ENCODE results near the gene CDC27.
"Not testable (repeated sequence)": the region's sequence is repeated elsewhere in the genome, so short reads cannot be mapped to it uniquely, and the experiment has no call there.

Gene CDC27

GRCh38 chr17:47180337-47180736, 8.8 kb downstream of the CDC27 start:
- FAIRE-seq (no peak), DNase-seq (ENCODE audit: insufficient read length, low spot score) (no peak)
- TF ChIP-seq SPI1 (IDR thresholded peaks at IDR 0.05; ENCODE audit: low read depth, low read length): no peak
- no peak for TF ChIP-seq PAX5 (IDR thresholded peaks at IDR 0.05; ENCODE audit: insufficient read depth, low read length, severe bottlenecking)
- TF ChIP-seq POLR2A (IDR thresholded peaks at IDR 0.05; ENCODE audit: low read depth, low read length): no peak
- no peak for TF ChIP-seq TAF1 (IDR thresholded peaks at IDR 0.05; ENCODE audit: low read depth, low read length)
- TF ChIP-seq POLR2AphosphoS5 (IDR thresholded peaks at IDR 0.05; ENCODE audit: low read depth, low read length): no peak
- no peak for TF ChIP-seq POU2F2 (IDR thresholded peaks at IDR 0.05; ENCODE audit: low read depth, low read length)

GRCh38 chr17:47179141-47179540, 10.0 kb downstream of the CDC27 start:
- DNase-seq (ENCODE audit: insufficient read length, low spot score) (no peak), FAIRE-seq (no peak)
- no peak for TF ChIP-seq POLR2AphosphoS5 (IDR thresholded peaks at IDR 0.05; ENCODE audit: low read depth, low read length)
- no peak for TF ChIP-seq POU2F2 (IDR thresholded peaks at IDR 0.05; ENCODE audit: low read depth, low read length)
- TF ChIP-seq SPI1 (IDR thresholded peaks at IDR 0.05; ENCODE audit: low read depth, low read length): no peak
- TF ChIP-seq TAF1 (IDR thresholded peaks at IDR 0.05; ENCODE audit: low read depth, low read length): no peak
- no peak for TF ChIP-seq PAX5 (IDR thresholded peaks at IDR 0.05; ENCODE audit: insufficient read depth, low read length, severe bottlenecking)
- no peak for TF ChIP-seq POLR2A (IDR thresholded peaks at IDR 0.05; ENCODE audit: low read depth, low read length)

GRCh38 chr17:47177261-47177660, 11.8 kb downstream of the CDC27 start:
- FAIRE-seq (no peak), DNase-seq (ENCODE audit: insufficient read length, low spot score) (no peak)
- no peak for TF ChIP-seq SPI1 (IDR thresholded peaks at IDR 0.05; ENCODE audit: low read depth, low read length)
- TF ChIP-seq PAX5 (IDR thresholded peaks at IDR 0.05; ENCODE audit: insufficient read depth, low read length, severe bottlenecking): no peak
- TF ChIP-seq POLR2A (IDR thresholded peaks at IDR 0.05; ENCODE audit: low read depth, low read length): no peak
- TF ChIP-seq POU2F2 (IDR thresholded peaks at IDR 0.05; ENCODE audit: low read depth, low read length): no peak
- TF ChIP-seq TAF1 (IDR thresholded peaks at IDR 0.05; ENCODE audit: low read depth, low read length): no peak
- TF ChIP-seq POLR2AphosphoS5 (IDR thresholded peaks at IDR 0.05; ENCODE audit: low read depth, low read length): no peak

GRCh38 chr17:47176389-47176826, 12.7 kb downstream of the CDC27 start:
- FAIRE-seq (no peak), DNase-seq (ENCODE audit: insufficient read length, low spot score) (no peak)
- TF ChIP-seq POLR2A (IDR thresholded peaks at IDR 0.05; ENCODE audit: low read depth, low read length) (no peak), POLR2AphosphoS5 (IDR thresholded peaks at IDR 0.05; ENCODE audit: low read depth, low read length) (0 out of 2 replicates have a peak, but pooled peaks have one; percentile 35)

- FAIRE-seq; DNase-seq (ENCODE audit: insufficient read length, low spot score): not testable (repeated sequence)
Measured at GRCh38 chr17:47174823-47175222, 14.3 kb downstream of the CDC27 start.

- FAIRE-seq (no peak), DNase-seq (ENCODE audit: insufficient read length, low spot score) (no peak)
- TF ChIP-seq POLR2AphosphoS5 (IDR thresholded peaks at IDR 0.05; ENCODE audit: low read depth, low read length) (no peak), PAX5 (IDR thresholded peaks at IDR 0.05; ENCODE audit: insufficient read depth, low read length, severe bottlenecking) (no peak), SPI1 (IDR thresholded peaks at IDR 0.05; ENCODE audit: low read depth, low read length) (no peak), POU2F2 (IDR thresholded peaks at IDR 0.05; ENCODE audit: low read depth, low read length) (no peak), TAF1 (IDR thresholded peaks at IDR 0.05; ENCODE audit: low read depth, low read length) (no peak), POLR2A (IDR thresholded peaks at IDR 0.05; ENCODE audit: low read depth, low read length) (no peak)
Measured at GRCh38 chr17:47172696-47173565, 16.2 kb downstream of the CDC27 start.

- DNase-seq (ENCODE audit: insufficient read length, low spot score): no peak
- TF ChIP-seq POLR2AphosphoS5 (IDR thresholded peaks at IDR 0.05; ENCODE audit: low read depth, low read length) (no peak), TAF1 (IDR thresholded peaks at IDR 0.05; ENCODE audit: low read depth, low read length) (no peak), PAX5 (IDR thresholded peaks at IDR 0.05; ENCODE audit: insufficient read depth, low read length, severe bottlenecking) (no peak), SPI1 (IDR thresholded peaks at IDR 0.05; ENCODE audit: low read depth, low read length) (no peak), POU2F2 (IDR thresholded peaks at IDR 0.05; ENCODE audit: low read depth, low read length) (no peak), POLR2A (IDR thresholded peaks at IDR 0.05; ENCODE audit: low read depth, low read length) (no peak)
- no peak for FAIRE-seq
Measured at GRCh38 chr17:47170710-47171109, 18.4 kb downstream of the CDC27 start.

- not testable (repeated sequence) for DNase-seq (ENCODE audit: insufficient read length, low spot score); FAIRE-seq
Measured at GRCh38 chr17:47168896-47169295, 20.2 kb downstream of the CDC27 start.

- DNase-seq (ENCODE audit: insufficient read length, low spot score); FAIRE-seq: not testable (repeated sequence)
Measured at GRCh38 chr17:47166854-47167253, 22.2 kb downstream of the CDC27 start.

GRCh38 chr17:47165137-47165536, 24.0 kb downstream of the CDC27 start:
- FAIRE-seq (no peak), DNase-seq (ENCODE audit: insufficient read length, low spot score) (no peak)
- TF ChIP-seq POU2F2 (IDR thresholded peaks at IDR 0.05; ENCODE audit: low read depth, low read length) (no peak), POLR2AphosphoS5 (IDR thresholded peaks at IDR 0.05; ENCODE audit: low read depth, low read length) (no peak), PAX5 (IDR thresholded peaks at IDR 0.05; ENCODE audit: insufficient read depth, low read length, severe bottlenecking) (no peak), TAF1 (IDR thresholded peaks at IDR 0.05; ENCODE audit: low read depth, low read length) (no peak), POLR2A (IDR thresholded peaks at IDR 0.05; ENCODE audit: low read depth, low read length) (no peak), SPI1 (IDR thresholded peaks at IDR 0.05; ENCODE audit: low read depth, low read length) (no peak)

- no peak for DNase-seq (ENCODE audit: insufficient read length, low spot score)
- TF ChIP-seq SPI1 (IDR thresholded peaks at IDR 0.05; ENCODE audit: low read depth, low read length) (no peak), POLR2AphosphoS5 (IDR thresholded peaks at IDR 0.05; ENCODE audit: low read depth, low read length) (no peak), PAX5 (IDR thresholded peaks at IDR 0.05; ENCODE audit: insufficient read depth, low read length, severe bottlenecking) (no peak), TAF1 (IDR thresholded peaks at IDR 0.05; ENCODE audit: low read depth, low read length) (no peak), POU2F2 (IDR thresholded peaks at IDR 0.05; ENCODE audit: low read depth, low read length) (no peak), POLR2A (IDR thresholded peaks at IDR 0.05; ENCODE audit: low read depth, low read length) (no peak)
- no peak for FAIRE-seq
Measured at GRCh38 chr17:47164263-47164662, 24.8 kb downstream of the CDC27 start.

All from GM12891 (cell line).